K562 (cell line): ENCODE data around the gene PPP1R13L. TPM values are rescaled to one million over a fixed set of nuclear protein-coding genes. Genes with fewer than 3 reads are reported as not detected.
A peak's percentile ranks its signal among the peaks of the same experiment; 100 is the strongest.

Source experiments
- ASH1L ChIP-seq: fragments of 450-650 bp; IDR thresholded peaks from 2 replicates; pipeline ENCODE4 v1.6.1; 2018; ENCODE audit warnings: borderline replicate concordance, mild to moderate bottlenecking, low read depth; ENCODE audit not compliant: partially characterized antibody
- ATF7 ChIP-seq: fragments of 450-650 bp; IDR thresholded peaks from 2 replicates; pipeline ENCODE4 v1.7.1; 2014; ENCODE audit warnings: mild to moderate bottlenecking, moderate library complexity
- BHLHE40 ChIP-seq: IDR thresholded peaks from 2 replicates; pipeline ENCODE4 v1.6.1; 2011; ENCODE audit warnings: low read length, improper control_type of control experiment
- CBX5 ChIP-seq: IDR thresholded peaks from 2 replicates; pipeline ENCODE4 v1.6.1; 2014; ENCODE audit warnings: low read depth, borderline replicate concordance
- DDX20 ChIP-seq: fragments of 450-650 bp; IDR thresholded peaks from 2 replicates; pipeline ENCODE4 v1.6.1; 2016; ENCODE audit warnings: missing genetic modification characterization, low read depth, mild to moderate bottlenecking, missing compliant biosample characterization, moderate library complexity
- ETS2 ChIP-seq: IDR thresholded peaks from 2 replicates; pipeline ENCODE4 v1.6.1; 2016; ENCODE audit warnings: borderline replicate concordance, missing genetic modification characterization, mild to moderate bottlenecking, moderate library complexity, missing compliant biosample characterization; ENCODE audit not compliant: poor library complexity, severe bottlenecking
- FIP1L1 ChIP-seq: fragments of 200-400 bp; formaldehyde crosslinking; IDR thresholded peaks from 2 replicates; pipeline ENCODE4 v1.6.1; 2018; ENCODE audit warnings: mild to moderate bottlenecking, low read depth, low read length; ENCODE audit not compliant: poor library complexity, severe bottlenecking
- HNRNPK ChIP-seq: fragments of 200-400 bp; formaldehyde crosslinking; IDR thresholded peaks from one replicate; pipeline ENCODE4 v1.6.1; 2018; ENCODE audit warnings: mild to moderate bottlenecking, low read depth, low read length; ENCODE audit not compliant: poor library complexity, severe bottlenecking
- MEF2A ChIP-seq: IDR thresholded peaks from 2 replicates; pipeline ENCODE4 v1.6.1; 2011; ENCODE audit warnings: low read depth, mild to moderate bottlenecking, low read length, moderate library complexity; ENCODE audit not compliant: control insufficient read depth
- MTA2 ChIP-seq: fragments of 450-650 bp; IDR thresholded peaks from 2 replicates; pipeline ENCODE4 v1.6.1; 2016; ENCODE audit warnings: low read depth
- NCOR1 ChIP-seq: fragments of 450-650 bp; IDR thresholded peaks from 2 replicates; pipeline ENCODE4 v1.6.1; 2016; ENCODE audit warnings: mild to moderate bottlenecking, moderate library complexity
- NR3C1 ChIP-seq: sonication (generic); formaldehyde crosslinking; IDR thresholded peaks from 2 replicates; pipeline ENCODE4 v1.8.1; 2022; ENCODE audit warnings: missing genetic modification reagents
- PML ChIP-seq: IDR thresholded peaks from 2 replicates; pipeline ENCODE4 v1.6.1; 2012; ENCODE audit warnings: low read length, inconsistent platforms
- PURB ChIP-seq: sonication (generic); formaldehyde crosslinking; IDR thresholded peaks from 2 replicates; pipeline ENCODE4 v1.9.0; 2021; ENCODE audit warnings: low read depth, mild to moderate bottlenecking, missing genetic modification reagents
- RUNX1 ChIP-seq: sonication (generic); IDR thresholded peaks from 2 replicates; pipeline ENCODE4 v1.6.1; 2016; ENCODE audit warnings: antibody characterized with exemption, low read depth
- SAP30 ChIP-seq: fragments of 200-600 bp; sonication (generic); IDR thresholded peaks from 2 replicates; pipeline ENCODE4 v1.6.1; 2012; ENCODE audit warnings: borderline replicate concordance, low read depth, mild to moderate bottlenecking, moderate library complexity, low read length, control low read depth, inconsistent platforms; ENCODE audit not compliant: insufficient read depth, poor library complexity, severe bottlenecking
- SETDB1 ChIP-seq: IDR thresholded peaks from one replicate; pipeline ENCODE4 v1.6.1; 2012; ENCODE audit warnings: low read length, control low read depth, inconsistent platforms
- TCF3 ChIP-seq: sonication (generic); formaldehyde crosslinking; IDR thresholded peaks from 2 replicates; pipeline ENCODE4 v1.4.0; 2020; ENCODE audit warnings: mild to moderate bottlenecking, missing genetic modification reagents
- ZFP1 ChIP-seq: fragments of 450-650 bp; formaldehyde crosslinking; IDR thresholded peaks from 2 replicates; pipeline ENCODE4 v1.4.0; 2020; ENCODE audit warnings: mild to moderate bottlenecking, mixed read lengths
- ZNF384 ChIP-seq: IDR thresholded peaks from 2 replicates; pipeline ENCODE4 v1.6.1; 2012; ENCODE audit warnings: low read depth, low read length, improper control_type of control experiment
- ZNF696 ChIP-seq: fragments of 250-450 bp; sonication (Bioruptor Pico); conservative IDR thresholded peaks from 2 replicates; pipeline ENCODE4 v1.4.0; 2020; ENCODE audit warnings: mild to moderate bottlenecking, moderate library complexity
- ZNF699 ChIP-seq: fragments of 250-450 bp; sonication (Bioruptor Pico); IDR thresholded peaks from 2 replicates; pipeline ENCODE4 v1.8.0; 2021; ENCODE audit warnings: mild to moderate bottlenecking, moderate library complexity; ENCODE audit not compliant: insufficient replicate concordance
- ZNF717 ChIP-seq: fragments of 250-450 bp; sonication (Bioruptor Pico); IDR thresholded peaks from 2 replicates; pipeline ENCODE4 v1.5.0; 2021
- polyA plus RNA-seq, 8 experiments: library from polyadenylated mRNA; depleted of rRNA in 4 of 8; stranded (reverse) in 5 of 8; unstranded in 3 of 8; fragments of >200 nt; fragmentation: Nextera tagmentation in 2 of 8; fragmentation: Illumina TruSeq in 1 of 8; extraction: Ambion mirVana in 2 of 8; extraction: Trizol in 1 of 8; gene quantifications; 2 replicates each; pipeline versions ENCODE4 v1.2.1 to v1.2.3, GENCODE V29; 2011 to 2014; ENCODE audit warnings: inconsistent platforms in 1 of 8, missing spikeins in 1 of 8
- total RNA-seq, 7 experiments: library from RNA; depleted of rRNA in 6 of 7; stranded (reverse); fragments of >200 nt in 6 of 7; fragmentation: Illumina TruSeq in 2 of 7; extraction: Trizol in 2 of 7; gene quantifications; 2 replicates each; pipeline versions ENCODE4 v1.2.1 to v1.2.3, GENCODE V29; 2011 to 2021; ENCODE audit warnings: low replicate concordance in 1 of 7
- TF ChIP-seq, protein P1 (sequence below): fragments of 250-450 bp; sonication (Bioruptor Pico); IDR thresholded peaks from 2 replicates; pipeline ENCODE4 v1.5.0; 2022; ENCODE audit warnings: mild to moderate bottlenecking
- TF ChIP-seq, protein P2 (sequence below): sonication (generic); formaldehyde crosslinking; IDR thresholded peaks from 2 replicates; pipeline ENCODE4 v1.8.0; 2022; ENCODE audit warnings: mild to moderate bottlenecking, low read depth, missing genetic modification reagents

PPP1R13L gene
- total and polyA plus RNA-seq, 9 of the 15 experiments (the other 6 are each of a cell fraction or from before 2014, with no cell fraction given), result 0.32 to 6.7 (median 2.0) TPM

DNA sequence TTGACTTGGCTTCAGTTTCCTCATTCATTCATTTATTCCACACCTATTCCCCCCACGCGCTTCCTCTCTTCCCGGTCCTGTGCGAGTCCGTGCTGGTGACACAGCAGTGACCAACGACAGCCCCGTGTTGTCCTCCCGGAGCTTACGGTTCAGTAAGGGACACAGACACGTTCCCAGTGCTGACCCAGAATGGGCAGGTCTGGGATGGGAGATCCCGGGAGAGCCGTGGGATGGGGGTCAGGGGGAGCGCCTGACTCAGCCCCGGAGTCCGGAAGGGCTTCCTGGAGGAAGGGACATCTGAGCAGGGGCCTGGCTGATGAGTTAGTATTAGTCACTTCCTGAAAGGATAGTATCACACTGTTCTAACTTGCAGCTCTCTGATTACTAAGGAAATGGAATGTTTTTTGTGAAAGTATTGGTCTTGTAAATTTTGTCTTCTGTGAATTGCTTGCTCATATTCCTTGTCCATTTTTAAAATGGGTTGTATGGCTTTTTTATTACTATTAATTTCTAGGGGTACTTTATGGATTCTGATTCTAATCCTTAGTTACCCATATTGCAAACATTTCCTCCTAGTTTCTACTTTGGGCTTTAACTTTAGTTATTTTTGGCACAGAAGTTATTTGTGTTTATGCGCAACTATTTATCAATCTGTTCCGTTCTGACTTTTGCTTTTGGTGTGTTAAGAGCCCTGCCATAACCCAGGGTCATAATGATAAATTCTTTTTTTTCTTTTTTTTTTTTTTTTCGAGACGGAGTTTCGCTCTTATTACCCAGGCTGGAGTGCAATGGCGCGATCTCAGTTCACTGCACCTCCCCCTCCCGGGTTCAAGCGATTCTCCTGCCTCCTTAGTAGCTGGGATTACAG, 19.6 kb upstream of the PPP1R13L start (continued):
- peak; percentile 27; the same call in 1 of the 2 replicates for TF ChIP-seq TCF3 (CRISPR knock-in tag)
- no peak for TF ChIP-seq ZNF696 (CRISPR knock-in tag)
- TF ChIP-seq NR3C1 (CRISPR knock-in tag), result no peak
- TF ChIP-seq RUNX1, result no peak; the same call in 1 of the 2 replicates
- no peak for TF ChIP-seq FIP1L1
- TF ChIP-seq ZNF717 (CRISPR knock-in tag), result no peak
- no peak for TF ChIP-seq PML
- TF ChIP-seq PURB (CRISPR knock-in tag), result no peak
- TF ChIP-seq HNRNPK, result no peak
- TF ChIP-seq DDX20 (tag), result no peak
- no peak for TF ChIP-seq BHLHE40
- TF ChIP-seq ATF7, result peak; percentile 67
- peak; percentile 53 for TF ChIP-seq SAP30
- no peak for TF ChIP-seq CBX5
- 0 out of 2 replicates have a peak, but pooled peaks have one; percentile 26 for TF ChIP-seq MTA2
- peak; percentile 57 for TF ChIP-seq ZNF384
- peak; percentile 21 for TF ChIP-seq ASH1L
- peak; percentile 54 for TF ChIP-seq NCOR1
- TF ChIP-seq MEF2A, result no peak
- TF ChIP-seq, protein P1, sequence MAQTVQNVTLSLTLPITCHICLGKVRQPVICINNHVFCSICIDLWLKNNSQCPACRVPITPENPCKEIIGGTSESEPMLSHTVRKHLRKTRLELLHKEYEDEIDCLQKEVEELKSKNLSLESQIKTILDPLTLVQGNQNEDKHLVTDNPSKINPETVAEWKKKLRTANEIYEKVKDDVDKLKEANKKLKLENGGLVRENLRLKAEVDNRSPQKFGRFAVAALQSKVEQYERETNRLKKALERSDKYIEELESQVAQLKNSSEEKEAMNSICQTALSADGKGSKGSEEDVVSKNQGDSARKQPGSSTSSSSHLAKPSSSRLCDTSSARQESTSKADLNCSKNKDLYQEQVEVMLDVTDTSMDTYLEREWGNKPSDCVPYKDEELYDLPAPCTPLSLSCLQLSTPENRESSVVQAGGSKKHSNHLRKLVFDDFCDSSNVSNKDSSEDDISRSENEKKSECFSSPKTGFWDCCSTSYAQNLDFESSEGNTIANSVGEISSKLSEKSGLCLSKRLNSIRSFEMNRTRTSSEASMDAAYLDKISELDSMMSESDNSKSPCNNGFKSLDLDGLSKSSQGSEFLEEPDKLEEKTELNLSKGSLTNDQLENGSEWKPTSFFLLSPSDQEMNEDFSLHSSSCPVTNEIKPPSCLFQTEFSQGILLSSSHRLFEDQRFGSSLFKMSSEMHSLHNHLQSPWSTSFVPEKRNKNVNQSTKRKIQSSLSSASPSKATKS (CRISPR knock-in tag), result no peak
- no peak for TF ChIP-seq ETS2
- TF ChIP-seq ZFP1, result no peak
- TF ChIP-seq SETDB1, result no peak
- no peak for TF ChIP-seq ZNF699 (CRISPR knock-in tag)
- TF ChIP-seq, protein P2, sequence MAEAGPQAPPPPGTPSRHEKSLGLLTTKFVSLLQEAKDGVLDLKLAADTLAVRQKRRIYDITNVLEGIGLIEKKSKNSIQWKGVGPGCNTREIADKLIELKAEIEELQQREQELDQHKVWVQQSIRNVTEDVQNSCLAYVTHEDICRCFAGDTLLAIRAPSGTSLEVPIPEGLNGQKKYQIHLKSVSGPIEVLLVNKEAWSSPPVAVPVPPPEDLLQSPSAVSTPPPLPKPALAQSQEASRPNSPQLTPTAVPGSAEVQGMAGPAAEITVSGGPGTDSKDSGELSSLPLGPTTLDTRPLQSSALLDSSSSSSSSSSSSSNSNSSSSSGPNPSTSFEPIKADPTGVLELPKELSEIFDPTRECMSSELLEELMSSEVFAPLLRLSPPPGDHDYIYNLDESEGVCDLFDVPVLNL, result no peak
